HUES6 (cell line): Measurements from ENCODE around the gene TUBB1.
A peak's percentile ranks its signal among the peaks of the same experiment; 100 is the strongest.
"Not testable (repeated sequence)": the region's sequence is repeated elsewhere in the genome, so short reads cannot be mapped to it uniquely, and the experiment has no call there.

Source experiments
- H3K27ac ChIP-seq: 2 replicates; pipeline ENCODE4 v1.7.0; 2013; ENCODE audit warnings: low read depth, mild to moderate bottlenecking, low read length, inconsistent platforms
- H3K27me3 ChIP-seq: 2 replicates; pipeline ENCODE4 v1.6.1; 2013; ENCODE audit warnings: low read length; ENCODE audit not compliant: control insufficient read depth, insufficient read depth
- H3K36me3 ChIP-seq: 2 replicates; pipeline ENCODE4 v1.6.1; 2013; ENCODE audit warnings: low read length; ENCODE audit not compliant: control insufficient read depth, insufficient read depth
- H3K4me1 ChIP-seq: 2 replicates; pipeline ENCODE4 v1.6.1; 2013; ENCODE audit warnings: low read length; ENCODE audit not compliant: control insufficient read depth, insufficient read depth
- H3K4me3 ChIP-seq: 2 replicates; pipeline ENCODE4 v1.5.1; 2013; ENCODE audit warnings: low read depth, low read length
- H3K9ac ChIP-seq: one replicate; pipeline ENCODE4 v1.6.1; 2013; ENCODE audit warnings: mild to moderate bottlenecking, low read length
- H3K9me3 ChIP-seq: 2 replicates; pipeline ENCODE4 v1.6.1; 2013; ENCODE audit warnings: low read depth, low read length; ENCODE audit not compliant: control insufficient read depth, insufficient read depth

The TUBB1 gene

GRCh38 chr20:59033093-59033492 lies 13.9 kb downstream of the TUBB1 start:
- H3K4me3 ChIP-seq = peak overlapping the region; percentile 99
- peaks cover 37% of the 10 kb centered on the region for H3K27me3 ChIP-seq
- peaks cover 60% of the 10 kb centered on the region for H3K36me3 ChIP-seq
- no peak overlapping the region for H3K9ac ChIP-seq
- no peaks in the 10 kb centered on the region for H3K9me3 ChIP-seq
- H3K4me1 ChIP-seq = peaks cover 11% of the 10 kb centered on the region; the same call in 1 of the 2 replicates
- no peak overlapping the region for H3K27ac ChIP-seq

- Histone ChIP-seq H3K27ac (no peak overlapping the region), H3K36me3 (peaks cover 57% of the 10 kb centered on the region), H3K4me1 (peaks cover 11% of the 10 kb centered on the region; the same call in 1 of the 2 replicates), H3K9ac (no peak overlapping the region), H3K9me3 (no peaks in the 10 kb centered on the region), H3K4me3 (no peak overlapping the region), H3K27me3 (peaks cover 31% of the 10 kb centered on the region)
These were observed 14.5 kb downstream of the TUBB1 start for GRCh38 chr20:59033616-59034165.

GRCh38 chr20:59035381-59035780 lies 16.2 kb downstream of the TUBB1 start:
- peaks cover 8% of the 10 kb centered on the region; the same call in 1 of the 2 replicates for H3K4me1 ChIP-seq
- H3K36me3 ChIP-seq = peaks cover 41% of the 10 kb centered on the region
- no peaks in the 10 kb centered on the region for H3K9me3 ChIP-seq
- peaks cover 15% of the 10 kb centered on the region for H3K27me3 ChIP-seq
- no peak overlapping the region for H3K9ac ChIP-seq
- no peak overlapping the region for H3K4me3 ChIP-seq
- H3K27ac ChIP-seq = no peak overlapping the region

GRCh38 chr20:59037386-59037785 lies 18.2 kb downstream of the TUBB1 start:
- H3K27me3 ChIP-seq = no peaks in the 10 kb centered on the region
- H3K4me1 ChIP-seq = no peaks in the 10 kb centered on the region
- peaks cover 41% of the 10 kb centered on the region for H3K36me3 ChIP-seq
- H3K4me3 ChIP-seq = no peak overlapping the region
- no peak overlapping the region for H3K9ac ChIP-seq
- no peaks in the 10 kb centered on the region for H3K9me3 ChIP-seq
- no peak overlapping the region for H3K27ac ChIP-seq

GRCh38 chr20:59039233-59039632 lies 20.0 kb downstream of the TUBB1 start:
- Histone ChIP-seq H3K9me3 (no peaks in the 10 kb centered on the region), H3K4me3 (no peak overlapping the region), H3K4me1 (peaks cover 4% of the 10 kb centered on the region; the same call in 1 of the 2 replicates), H3K27me3 (no peaks in the 10 kb centered on the region), H3K9ac (no peak overlapping the region), H3K36me3 (peaks cover 41% of the 10 kb centered on the region), H3K27ac (no peak overlapping the region)

- peaks cover 28% of the 10 kb centered on the region for H3K36me3 ChIP-seq
These were observed 21.4 kb downstream of the TUBB1 start for GRCh38 chr20:59040667-59041066.

GRCh38 chr20:59041487-59041886 lies 22.3 kb downstream of the TUBB1 start:
- not testable (repeated sequence) for H3K4me1 ChIP-seq, H3K27me3 ChIP-seq, H3K27ac ChIP-seq, H3K9ac ChIP-seq, H3K9me3 ChIP-seq
- Histone ChIP-seq H3K36me3 (peaks cover 20% of the 10 kb centered on the region), H3K4me3 (peak overlapping the region; percentile 75)

More at GRCh38 chr20:59040667-59041066, 21.4 kb downstream of the TUBB1 start:
- no peak overlapping the region for H3K9ac ChIP-seq
- no peak overlapping the region for H3K27ac ChIP-seq
- no peak overlapping the region for H3K4me3 ChIP-seq
- H3K4me1 ChIP-seq = peaks cover 4% of the 10 kb centered on the region; the same call in 1 of the 2 replicates
- no peaks in the 10 kb centered on the region for H3K9me3 ChIP-seq
- H3K27me3 ChIP-seq = no peaks in the 10 kb centered on the region

- H3K4me3 ChIP-seq = peak within 1 kb of the TSS; percentile 75
- 0 out of 2 replicates have a peak, but pooled peaks cover 1% of the 10 kb centered on the region for H3K27me3 ChIP-seq
- peaks cover 4% of the 10 kb centered on the region; the same call in 1 of the 2 replicates for H3K4me1 ChIP-seq
- H3K9ac ChIP-seq = peak within 1 kb of the TSS; percentile 76
- H3K36me3 ChIP-seq = peaks cover 12% of the 10 kb centered on the region
- H3K9me3 ChIP-seq = no peaks in the 10 kb centered on the region
- peak within 1 kb of the TSS; percentile 65 for H3K27ac ChIP-seq
These were observed 23.0 kb downstream of the TUBB1 start, which contains the start of gene PRELID3B for GRCh38 chr20:59042151-59042795. Gene PRELID3B (minus strand): TSS chr20:59042786. CDS start chr20:59042730, 56 bp downstream.

- peaks cover 4% of the 10 kb centered on the region; the same call in 1 of the 2 replicates for H3K4me1 ChIP-seq
- peak overlapping the region; percentile 65; the same call in 1 of the 2 replicates for H3K27ac ChIP-seq
- H3K4me3 ChIP-seq = peak overlapping the region; percentile 75
These were observed 23.8 kb downstream of the TUBB1 start for GRCh38 chr20:59042796-59043631.

GRCh38 chr20:59043698-59044097 lies 24.5 kb downstream of the TUBB1 start:
- H3K4me3 ChIP-seq = no peak overlapping the region
- H3K27ac ChIP-seq = no peak overlapping the region
- no peaks in the 10 kb centered on the region for H3K9me3 ChIP-seq
- H3K9ac ChIP-seq = no peak overlapping the region
- H3K27me3 ChIP-seq = peaks cover 13% of the 10 kb centered on the region
- no peaks in the 10 kb centered on the region for H3K36me3 ChIP-seq
- peaks cover 4% of the 10 kb centered on the region; the same call in 1 of the 2 replicates for H3K4me1 ChIP-seq

More at GRCh38 chr20:59042796-59043631, 23.8 kb downstream of the TUBB1 start:
- Histone ChIP-seq H3K9me3 (no peaks in the 10 kb centered on the region), H3K36me3 (peaks cover 4% of the 10 kb centered on the region), H3K27me3 (peaks cover 9% of the 10 kb centered on the region), H3K9ac (peak overlapping the region; percentile 76)
